GM21447 (cell line): ENCODE data around the gene ABCC1.

Source experiments
- ATAC-seq: cut with Tn5 transposase; IDR thresholded peaks from one replicate; pipeline ENCODE4 v1.9.1; 2021; ENCODE audit not compliant: unreplicated experiment

ABCC1 gene

GRCh38 chr16:16016388-16016964 lies 67.1 kb downstream of the ABCC1 start:
- no peak for ATAC-seq

GRCh38 chr16:16017812-16018211 lies 68.4 kb downstream of the ABCC1 start:
- ATAC-seq, result no peak

- ATAC-seq, result no peak
Measured at GRCh38 chr16:16018705-16019104, 69.3 kb downstream of the ABCC1 start.

- ATAC-seq, result no peak
Measured at GRCh38 chr16:16019488-16019887, 70.1 kb downstream of the ABCC1 start.

- ATAC-seq, result no peak
Measured at GRCh38 chr16:16020291-16020690, 70.9 kb downstream of the ABCC1 start.

- ATAC-seq, result no peak
Measured at GRCh38 chr16:16021020-16021419, 71.6 kb downstream of the ABCC1 start.

- no peak for ATAC-seq
Measured at GRCh38 chr16:16021646-16021987, 72.2 kb downstream of the ABCC1 start.

- ATAC-seq, result no peak
Measured at GRCh38 chr16:16021988-16022682, 72.7 kb downstream of the ABCC1 start.

GRCh38 chr16:16022683-16023064 lies 73.3 kb downstream of the ABCC1 start:
- no peak for ATAC-seq

- ATAC-seq, result peak; percentile 47
Measured at GRCh38 chr16:16025214-16025968, 76.0 kb downstream of the ABCC1 start.

GRCh38 chr16:16027728-16028310 lies 78.4 kb downstream of the ABCC1 start:
- ATAC-seq, result no peak

GRCh38 chr16:16028311-16028999 lies 79.0 kb downstream of the ABCC1 start:
- ATAC-seq, result no peak

GRCh38 chr16:16029431-16030011 lies 80.1 kb downstream of the ABCC1 start:
- ATAC-seq, result no peak

GRCh38 chr16:16030449-16030848 lies 81.0 kb downstream of the ABCC1 start:
- ATAC-seq, result no peak

GRCh38 chr16:16031401-16031800 lies 82.0 kb downstream of the ABCC1 start:
- ATAC-seq, result no peak

- ATAC-seq, result no peak
Measured at GRCh38 chr16:16032271-16032979, 83.0 kb downstream of the ABCC1 start.

GRCh38 chr16:16033208-16033717 lies 83.8 kb downstream of the ABCC1 start:
- no peak for ATAC-seq

GRCh38 chr16:16036359-16036792 lies 87.0 kb downstream of the ABCC1 start:
- no peak for ATAC-seq

GRCh38 chr16:16037521-16037920 lies 88.1 kb downstream of the ABCC1 start:
- ATAC-seq, result no peak

- no peak for ATAC-seq
Measured at GRCh38 chr16:16037970-16038369, 88.6 kb downstream of the ABCC1 start.
